Adrenal gland (tissue), 5 donors: ENCODE measurements around the gene CFAP65.

Experiments
- POLR2A ChIP-seq, 2 donors: fragments of 450-650 bp; IDR thresholded peaks; one replicate each; pipeline ENCODE4 v1.6.1; 2017; ENCODE audit warnings: antibody characterized with exemption in 2 of 2, mild to moderate bottlenecking in 2 of 2, moderate library complexity in 1 of 2
- TF ChIP-seq, protein P1 (sequence below), 6 experiments: fragments of 450-650 bp in 4 of 6; fragments of 200-600 bp in 2 of 6; sonication (generic) in 1 of 6; IDR thresholded peaks; 1 replicate in 5 of 6; 2 replicates in 1 of 6; pipeline versions ENCODE4 v1.5.1 to v1.8.0; 2016 to 2021; ENCODE audit warnings: antibody characterized with exemption in 6 of 6, mild to moderate bottlenecking in 2 of 6, moderate library complexity in 1 of 6
- donor health status: DM: no; HTN: no; CAD: no.

DNA sequence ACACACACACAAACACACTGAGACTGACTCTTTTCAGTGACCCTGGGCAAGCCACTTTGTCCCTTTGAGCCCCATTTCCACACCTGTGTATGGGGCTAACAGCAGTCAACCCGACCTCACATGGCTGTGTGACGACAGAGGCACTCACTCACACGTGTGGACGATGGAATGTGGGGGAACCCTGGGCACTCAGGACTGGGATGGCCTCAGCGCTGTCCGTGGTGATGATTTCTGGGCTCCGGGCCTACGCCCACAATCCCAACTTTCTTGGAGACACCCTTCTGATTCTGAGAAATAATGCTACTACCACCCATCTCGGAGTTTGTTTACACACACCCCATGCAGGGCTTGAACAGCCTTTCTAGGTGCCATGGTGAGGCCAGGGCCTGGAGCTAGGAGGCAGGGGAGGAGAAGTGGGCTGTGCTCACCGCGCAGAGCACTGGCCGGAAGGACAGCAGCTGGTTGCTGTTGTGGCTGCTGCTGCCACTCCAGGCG is 49.6 kb downstream of the CFAP65 start:
- TF ChIP-seq, protein P1, sequence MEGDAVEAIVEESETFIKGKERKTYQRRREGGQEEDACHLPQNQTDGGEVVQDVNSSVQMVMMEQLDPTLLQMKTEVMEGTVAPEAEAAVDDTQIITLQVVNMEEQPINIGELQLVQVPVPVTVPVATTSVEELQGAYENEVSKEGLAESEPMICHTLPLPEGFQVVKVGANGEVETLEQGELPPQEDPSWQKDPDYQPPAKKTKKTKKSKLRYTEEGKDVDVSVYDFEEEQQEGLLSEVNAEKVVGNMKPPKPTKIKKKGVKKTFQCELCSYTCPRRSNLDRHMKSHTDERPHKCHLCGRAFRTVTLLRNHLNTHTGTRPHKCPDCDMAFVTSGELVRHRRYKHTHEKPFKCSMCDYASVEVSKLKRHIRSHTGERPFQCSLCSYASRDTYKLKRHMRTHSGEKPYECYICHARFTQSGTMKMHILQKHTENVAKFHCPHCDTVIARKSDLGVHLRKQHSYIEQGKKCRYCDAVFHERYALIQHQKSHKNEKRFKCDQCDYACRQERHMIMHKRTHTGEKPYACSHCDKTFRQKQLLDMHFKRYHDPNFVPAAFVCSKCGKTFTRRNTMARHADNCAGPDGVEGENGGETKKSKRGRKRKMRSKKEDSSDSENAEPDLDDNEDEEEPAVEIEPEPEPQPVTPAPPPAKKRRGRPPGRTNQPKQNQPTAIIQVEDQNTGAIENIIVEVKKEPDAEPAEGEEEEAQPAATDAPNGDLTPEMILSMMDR (IDR thresholded peaks at IDR 0.05), result no peak
- no peak for TF ChIP-seq POLR2A (IDR thresholded peaks at IDR 0.05)
